Fibroblast of villous mesenchyme (primary cell): ENCODE data around the gene CASP3. TPM values are rescaled to one million over a fixed set of nuclear protein-coding genes. Genes with fewer than 3 reads are reported as not detected.
"Not testable (repeated sequence)": the region's sequence is repeated elsewhere in the genome, so short reads cannot be mapped to it uniquely, and the experiment has no call there.

Experiments
- DNase-seq: peaks from one replicate; pipeline ENCODE4 v3.0.0-alpha.2; 2010; ENCODE audit warnings: low read depth
- H3K4me3 ChIP-seq: 2 replicates; pipeline ENCODE4 v1.5.1; 2011; ENCODE audit warnings: low read depth, mild to moderate bottlenecking, low read length
- CTCF ChIP-seq: IDR thresholded peaks from 2 replicates; pipeline ENCODE4 v1.5.1; 2012; ENCODE audit warnings: low read depth, mild to moderate bottlenecking, low read length; ENCODE audit not compliant: insufficient read depth
- total RNA-seq: library from RNA; depleted of rRNA; stranded (reverse); fragments of >200 nt; gene quantifications from 2 replicates; pipeline ENCODE4 v1.2.3, GENCODE V29; 2012

Gene CASP3
- total RNA-seq, 1 donor, result 110 TPM

DNA sequence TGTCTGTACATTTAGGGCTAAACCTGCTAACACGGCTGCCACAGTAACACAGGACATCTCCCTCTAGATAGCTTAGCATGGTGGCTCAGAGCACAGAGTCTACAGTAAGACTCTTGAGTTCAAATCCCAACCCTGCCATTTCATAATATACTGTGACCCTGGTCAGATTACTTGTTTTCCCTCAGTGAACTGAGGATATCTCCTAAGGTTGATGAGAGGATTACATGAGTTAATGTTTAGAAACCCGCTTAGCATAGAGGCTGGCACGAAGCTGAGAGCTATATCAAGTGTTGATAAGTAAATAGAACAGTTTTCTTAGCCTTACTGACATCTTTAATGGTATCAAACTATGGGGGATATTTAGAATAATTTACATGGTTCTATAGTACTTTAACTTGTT is 37.2 kb downstream of the CASP3 start:
- no peak for TF ChIP-seq CTCF
- no peak overlapping the region for H3K4me3 ChIP-seq
- no peak for DNase-seq

- H3K4me3 ChIP-seq, DNase-seq: not testable (repeated sequence)
These were observed 41.8 kb downstream of the CASP3 start for GRCh38 chr4:184607429-184607828.

DNA sequence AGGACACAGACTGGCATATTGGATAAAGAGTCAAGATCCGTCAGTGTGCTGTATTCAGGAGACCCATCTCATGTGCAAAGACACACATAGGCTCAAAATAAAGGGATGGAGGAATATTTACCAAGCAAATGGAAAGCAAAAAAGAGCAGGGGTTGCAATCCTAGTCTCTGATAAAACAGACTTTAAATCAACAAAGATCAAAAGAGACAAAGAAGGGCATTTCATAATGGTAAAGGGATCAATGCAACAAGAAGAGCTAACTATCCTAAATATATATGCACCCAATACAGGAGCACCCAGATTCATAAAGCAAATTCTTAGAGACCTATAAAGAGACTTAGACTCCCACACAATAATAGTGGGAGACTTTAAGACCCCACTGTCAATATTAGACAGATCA is 46.4 kb downstream of the CASP3 start:
- H3K4me3 ChIP-seq, DNase-seq: not testable (repeated sequence)

- not testable (repeated sequence) for H3K4me3 ChIP-seq, DNase-seq
These were observed 48.3 kb downstream of the CASP3 start for GRCh38 chr4:184600982-184601381.

DNA sequence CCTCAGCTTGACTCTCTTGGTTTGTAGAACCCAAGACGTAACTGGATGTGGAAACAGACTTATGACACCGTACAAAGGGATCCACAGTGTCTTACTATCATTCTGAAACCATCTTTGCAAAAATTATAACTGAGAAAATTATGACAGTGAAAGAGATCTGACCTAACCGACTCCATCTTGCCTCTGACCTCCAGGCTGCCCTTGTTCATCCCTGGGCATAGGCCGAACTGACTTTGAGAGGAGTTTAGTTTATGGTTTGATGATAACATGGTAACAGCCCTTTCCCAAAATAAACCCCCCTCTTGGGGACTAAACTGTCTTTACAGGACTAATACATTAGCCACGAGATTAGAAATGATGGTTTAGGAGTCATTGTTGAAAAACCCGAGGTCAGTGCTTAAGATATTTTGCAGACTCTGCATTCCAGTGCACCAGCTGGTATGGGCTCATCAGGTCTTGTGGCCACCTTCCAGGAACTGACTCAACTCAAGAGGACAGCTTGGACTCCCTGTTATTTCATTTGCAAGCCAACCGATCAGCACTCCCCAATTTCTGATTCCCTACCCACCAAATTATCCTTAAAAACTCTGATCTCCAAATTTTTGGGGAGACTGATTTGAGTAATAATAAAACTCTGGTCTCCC is 49.6 kb downstream of the CASP3 start:
- no peak overlapping the region for H3K4me3 ChIP-seq
- DNase-seq, result peak; percentile 86
- TF ChIP-seq CTCF, result no peak

GRCh38 chr4:184598753-184599491 is 50.3 kb downstream of the CASP3 start:
- H3K4me3 ChIP-seq, result no peak overlapping the region
- no peak for TF ChIP-seq CTCF
- peak; percentile 67 for DNase-seq

- DNase-seq, result no peak
- TF ChIP-seq CTCF, result no peak
- H3K4me3 ChIP-seq, result no peak overlapping the region
These were observed 52.5 kb downstream of the CASP3 start for GRCh38 chr4:184596617-184597185.

DNA sequence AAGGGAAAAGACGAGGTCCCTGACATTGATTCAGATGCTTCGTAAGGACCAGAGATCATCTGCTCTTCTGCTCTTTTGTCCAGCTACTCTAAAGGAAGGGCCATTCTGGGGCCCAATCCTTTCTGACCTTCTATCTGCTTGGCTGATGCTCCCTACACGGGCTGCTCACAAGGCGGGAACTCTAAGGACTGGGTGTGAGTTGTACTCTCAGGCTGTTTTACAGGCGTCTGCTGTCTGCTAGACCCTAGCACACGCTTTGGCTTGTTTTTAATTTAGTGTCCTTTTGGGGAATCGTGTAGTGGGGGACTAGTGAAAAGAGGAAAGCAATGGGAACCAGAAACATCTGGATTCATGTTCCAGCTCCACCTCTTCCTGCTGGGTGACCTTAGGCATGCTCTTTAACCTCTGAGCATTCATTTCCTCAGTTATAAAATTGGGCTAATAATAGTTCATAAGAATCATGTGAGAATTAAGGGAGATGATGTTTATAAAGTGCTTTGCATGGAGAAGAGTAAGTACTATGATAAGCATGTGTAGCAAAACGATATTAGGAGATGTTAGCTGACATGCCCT is 53.1 kb downstream of the CASP3 start:
- no peak for TF ChIP-seq CTCF
- DNase-seq, result no peak
- no peak overlapping the region for H3K4me3 ChIP-seq
